GM23338 (cell line): ENCODE measurements around the gene NELFE. TPM values are rescaled to one million over a fixed set of nuclear protein-coding genes. Genes with fewer than 3 reads are reported as not detected.
A peak's percentile ranks its signal among the peaks of the same experiment; 100 is the strongest.

Experiments used
- ATAC-seq: fragments of 200-7000 bp; cut with Tn5 transposase; 3 replicates; pipeline ENCODE4 v1.9.1; 2020
- DNase-seq: peaks from one replicate; pipeline ENCODE4 v3.0.0-alpha.2; 2015; ENCODE audit warnings: low spot score
- H2AFZ ChIP-seq: fragments of 200-600 bp; sonication (generic); 2 replicates; pipeline ENCODE4 v1.8.0; 2016; ENCODE audit warnings: antibody characterized with exemption, mild to moderate bottlenecking, moderate library complexity
- H3F3A ChIP-seq: fragments of 200-600 bp; sonication (generic); replicated peaks from 2 replicates; pipeline ENCODE4 v1.8.0; 2017; ENCODE audit warnings: antibody characterized with exemption, mixed run types, low read depth
- H3K27ac ChIP-seq: fragments of 200-600 bp; sonication (generic); 2 replicates; pipeline ENCODE4 v1.6.1; 2016; ENCODE audit warnings: low read depth
- H3K27me3 ChIP-seq: fragments of 200-600 bp; sonication (generic); 2 replicates; pipeline ENCODE4 v1.8.0; 2016; ENCODE audit warnings: mild to moderate bottlenecking, mixed run types, moderate library complexity; ENCODE audit not compliant: insufficient read depth
- H3K36me3 ChIP-seq: fragments of 200-600 bp; sonication (generic); 2 replicates; pipeline ENCODE4 v1.8.0; 2016; ENCODE audit warnings: mild to moderate bottlenecking; ENCODE audit not compliant: insufficient read depth
- H3K4me1 ChIP-seq: fragments of 200-600 bp; sonication (generic); 2 replicates; pipeline ENCODE4 v1.8.0; 2016; ENCODE audit warnings: mild to moderate bottlenecking, moderate library complexity; ENCODE audit not compliant: insufficient read depth
- H3K4me2 ChIP-seq: fragments of 200-600 bp; sonication (generic); 2 replicates; pipeline ENCODE4 v1.7.1; 2017; ENCODE audit warnings: mixed run types
- H3K4me3 ChIP-seq: fragments of 200-600 bp; sonication (generic); 2 replicates; pipeline ENCODE4 v1.6.1; 2016; ENCODE audit warnings: mixed run types
- H3K79me2 ChIP-seq: fragments of 200-600 bp; sonication (generic); replicated peaks from 2 replicates; pipeline ENCODE4 v1.8.0; 2017; ENCODE audit warnings: mild to moderate bottlenecking; ENCODE audit not compliant: insufficient read depth
- H3K9me2 ChIP-seq: fragments of 200-600 bp; sonication (generic); 2 replicates; pipeline ENCODE4 v1.8.0; 2017; ENCODE audit not compliant: insufficient read depth
- H4K20me1 ChIP-seq: fragments of 200-600 bp; sonication (generic); replicated peaks from 2 replicates; pipeline ENCODE4 v1.8.0; 2017; ENCODE audit warnings: mild to moderate bottlenecking; ENCODE audit not compliant: insufficient read depth
- H3K27ac Mint-ChIP-seq: 2 replicates; pipeline ENCODE4 v1.8.0; 2020; ENCODE audit warnings: inconsistent platforms, mild to moderate bottlenecking, moderate library complexity, mixed read lengths
- H3K27me3 Mint-ChIP-seq: 3 replicates; pipeline ENCODE4 v1.8.0; 2022; ENCODE audit warnings: low read depth, mild to moderate bottlenecking, moderate library complexity, mixed read lengths, inconsistent platforms; ENCODE audit not compliant: insufficient read depth, poor library complexity
- H3K36me3 Mint-ChIP-seq: 3 replicates; pipeline ENCODE4 v1.8.0; 2021; ENCODE audit warnings: low read depth, mild to moderate bottlenecking, inconsistent platforms, moderate library complexity, mixed read lengths
- H3K4me1 Mint-ChIP-seq: 3 replicates; pipeline ENCODE4 v1.8.0; 2020; ENCODE audit warnings: mild to moderate bottlenecking, inconsistent platforms, mixed read lengths
- H3K4me3 Mint-ChIP-seq: 3 replicates; pipeline ENCODE4 v1.8.0; 2021; ENCODE audit warnings: moderate library complexity, mild to moderate bottlenecking, inconsistent platforms, mixed read lengths
- H3K9me3 Mint-ChIP-seq: 3 replicates; pipeline ENCODE4 v1.8.0; 2020; ENCODE audit warnings: moderate library complexity, mild to moderate bottlenecking, inconsistent platforms, mixed read lengths
- CREB1 ChIP-seq: fragments of 250-450 bp; sonication (Bioruptor Pico); IDR thresholded peaks from 2 replicates; pipeline ENCODE4 v1.5.0; 2020; ENCODE audit warnings: low read depth, mild to moderate bottlenecking, moderate library complexity
- EZH2 ChIP-seq: fragments of 200-600 bp; sonication (generic); IDR thresholded peaks from one replicate; pipeline ENCODE4 v1.8.0; 2017; ENCODE audit warnings: antibody characterized with exemption, mild to moderate bottlenecking, low read depth; ENCODE audit not compliant: unreplicated experiment
- EZH2phosphoT487 ChIP-seq: fragments of 200-600 bp; sonication (generic); IDR thresholded peaks from one replicate; pipeline ENCODE4 v1.8.1; 2018; ENCODE audit warnings: antibody characterized with exemption; ENCODE audit not compliant: unreplicated experiment
- JUNB ChIP-seq: IDR thresholded peaks from one replicate; pipeline ENCODE4 v1.6.1; 2016; ENCODE audit warnings: antibody characterized with exemption; ENCODE audit not compliant: unreplicated experiment
- NANOG ChIP-seq: IDR thresholded peaks from 2 replicates; pipeline ENCODE4 v1.6.1; 2016; ENCODE audit warnings: antibody characterized with exemption, borderline replicate concordance
- POLR2AphosphoS5 ChIP-seq: IDR thresholded peaks from 2 replicates; pipeline ENCODE4 v1.6.1; 2016; ENCODE audit warnings: antibody characterized with exemption, low read depth
- STAT1 ChIP-seq: IDR thresholded peaks from one replicate; pipeline ENCODE4 v1.6.1; 2016; ENCODE audit warnings: antibody characterized with exemption; ENCODE audit not compliant: unreplicated experiment
- ZNF114 ChIP-seq: fragments of 250-450 bp; sonication (Bioruptor Pico); IDR thresholded peaks from 2 replicates; pipeline ENCODE4 v1.5.0; 2020; ENCODE audit warnings: mild to moderate bottlenecking, moderate library complexity
- ZNF331 ChIP-seq: fragments of 250-450 bp; sonication (Bioruptor Pico); IDR thresholded peaks from 2 replicates; pipeline ENCODE4 v1.5.0; 2020; ENCODE audit warnings: low read depth, mild to moderate bottlenecking, moderate library complexity
- polyA plus RNA-seq: library from polyadenylated mRNA; unstranded; fragments of >200 nt; fragmentation: Nextera tagmentation; extraction: Ambion mirVana; gene quantifications from 2 replicates; pipeline ENCODE4 v1.2.1, GENCODE V29; 2016
- total RNA-seq: library from RNA; depleted of rRNA; stranded (reverse); fragments of >200 nt; shearing (Covaris generic); gene quantifications from 2 replicates; pipeline ENCODE4 v1.2.3, GENCODE V29; 2014
- TF ChIP-seq, protein P1 (sequence below): IDR thresholded peaks from 2 replicates; pipeline ENCODE4 v1.6.1; 2016; ENCODE audit warnings: antibody characterized with exemption
- TF ChIP-seq, protein P2 (sequence below): IDR thresholded peaks from one replicate; pipeline ENCODE4 v1.6.1; 2018; ENCODE audit warnings: antibody characterized with exemption; ENCODE audit not compliant: unreplicated experiment
- TF ChIP-seq, protein P3 (sequence below), 2 experiments: fragments of 200-600 bp in 1 of 2; sonication (generic) in 1 of 2; conservative IDR thresholded peaks; 2 replicates each; pipeline versions ENCODE4 v1.5.1 to v1.6.1; 2016 to 2017; ENCODE audit warnings: antibody characterized with exemption in 2 of 2, low read depth in 2 of 2, mild to moderate bottlenecking in 2 of 2, moderate library complexity in 1 of 2

NELFE gene
- total and polyA plus RNA-seq, 2 experiments from 2014 or later: 64.0 to 93.4 TPM

DNA sequence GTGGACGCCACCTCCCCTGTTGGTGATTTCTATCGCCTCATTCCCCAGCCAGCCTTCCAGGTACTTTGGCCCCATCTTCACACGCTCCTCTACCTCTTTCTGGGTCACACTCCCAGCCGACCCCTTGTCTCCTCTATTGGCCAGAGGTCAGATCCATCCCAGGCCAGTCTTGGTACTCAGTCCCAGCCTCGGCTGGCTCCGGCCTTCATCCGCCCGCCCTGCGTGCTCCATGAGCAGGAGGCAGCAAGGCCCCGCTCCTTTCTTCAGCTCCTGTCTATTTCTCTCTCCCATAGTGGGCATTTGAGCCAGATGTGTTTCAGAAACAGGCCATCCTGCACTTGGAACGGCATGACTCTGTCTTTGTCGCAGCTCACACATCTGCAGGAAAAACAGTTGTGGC, 2.8 kb upstream of the NELFE start (continued):
- TF ChIP-seq, protein P1, sequence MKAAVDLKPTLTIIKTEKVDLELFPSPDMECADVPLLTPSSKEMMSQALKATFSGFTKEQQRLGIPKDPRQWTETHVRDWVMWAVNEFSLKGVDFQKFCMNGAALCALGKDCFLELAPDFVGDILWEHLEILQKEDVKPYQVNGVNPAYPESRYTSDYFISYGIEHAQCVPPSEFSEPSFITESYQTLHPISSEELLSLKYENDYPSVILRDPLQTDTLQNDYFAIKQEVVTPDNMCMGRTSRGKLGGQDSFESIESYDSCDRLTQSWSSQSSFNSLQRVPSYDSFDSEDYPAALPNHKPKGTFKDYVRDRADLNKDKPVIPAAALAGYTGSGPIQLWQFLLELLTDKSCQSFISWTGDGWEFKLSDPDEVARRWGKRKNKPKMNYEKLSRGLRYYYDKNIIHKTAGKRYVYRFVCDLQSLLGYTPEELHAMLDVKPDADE: no peak
- no peak for TF ChIP-seq STAT1
- no peak for TF ChIP-seq ZNF331
- TF ChIP-seq, protein P2, sequence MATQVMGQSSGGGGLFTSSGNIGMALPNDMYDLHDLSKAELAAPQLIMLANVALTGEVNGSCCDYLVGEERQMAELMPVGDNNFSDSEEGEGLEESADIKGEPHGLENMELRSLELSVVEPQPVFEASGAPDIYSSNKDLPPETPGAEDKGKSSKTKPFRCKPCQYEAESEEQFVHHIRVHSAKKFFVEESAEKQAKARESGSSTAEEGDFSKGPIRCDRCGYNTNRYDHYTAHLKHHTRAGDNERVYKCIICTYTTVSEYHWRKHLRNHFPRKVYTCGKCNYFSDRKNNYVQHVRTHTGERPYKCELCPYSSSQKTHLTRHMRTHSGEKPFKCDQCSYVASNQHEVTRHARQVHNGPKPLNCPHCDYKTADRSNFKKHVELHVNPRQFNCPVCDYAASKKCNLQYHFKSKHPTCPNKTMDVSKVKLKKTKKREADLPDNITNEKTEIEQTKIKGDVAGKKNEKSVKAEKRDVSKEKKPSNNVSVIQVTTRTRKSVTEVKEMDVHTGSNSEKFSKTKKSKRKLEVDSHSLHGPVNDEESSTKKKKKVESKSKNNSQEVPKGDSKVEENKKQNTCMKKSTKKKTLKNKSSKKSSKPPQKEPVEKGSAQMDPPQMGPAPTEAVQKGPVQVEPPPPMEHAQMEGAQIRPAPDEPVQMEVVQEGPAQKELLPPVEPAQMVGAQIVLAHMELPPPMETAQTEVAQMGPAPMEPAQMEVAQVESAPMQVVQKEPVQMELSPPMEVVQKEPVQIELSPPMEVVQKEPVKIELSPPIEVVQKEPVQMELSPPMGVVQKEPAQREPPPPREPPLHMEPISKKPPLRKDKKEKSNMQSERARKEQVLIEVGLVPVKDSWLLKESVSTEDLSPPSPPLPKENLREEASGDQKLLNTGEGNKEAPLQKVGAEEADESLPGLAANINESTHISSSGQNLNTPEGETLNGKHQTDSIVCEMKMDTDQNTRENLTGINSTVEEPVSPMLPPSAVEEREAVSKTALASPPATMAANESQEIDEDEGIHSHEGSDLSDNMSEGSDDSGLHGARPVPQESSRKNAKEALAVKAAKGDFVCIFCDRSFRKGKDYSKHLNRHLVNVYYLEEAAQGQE: no peak
- no peak for TF ChIP-seq NANOG
- TF ChIP-seq EZH2phosphoT487: no peak
- no peak for TF ChIP-seq ZNF114 (CRISPR knock-in tag)
- no peak for TF ChIP-seq CREB1 (CRISPR knock-in tag)
- TF ChIP-seq POLR2AphosphoS5: no peak
- TF ChIP-seq, protein P3, sequence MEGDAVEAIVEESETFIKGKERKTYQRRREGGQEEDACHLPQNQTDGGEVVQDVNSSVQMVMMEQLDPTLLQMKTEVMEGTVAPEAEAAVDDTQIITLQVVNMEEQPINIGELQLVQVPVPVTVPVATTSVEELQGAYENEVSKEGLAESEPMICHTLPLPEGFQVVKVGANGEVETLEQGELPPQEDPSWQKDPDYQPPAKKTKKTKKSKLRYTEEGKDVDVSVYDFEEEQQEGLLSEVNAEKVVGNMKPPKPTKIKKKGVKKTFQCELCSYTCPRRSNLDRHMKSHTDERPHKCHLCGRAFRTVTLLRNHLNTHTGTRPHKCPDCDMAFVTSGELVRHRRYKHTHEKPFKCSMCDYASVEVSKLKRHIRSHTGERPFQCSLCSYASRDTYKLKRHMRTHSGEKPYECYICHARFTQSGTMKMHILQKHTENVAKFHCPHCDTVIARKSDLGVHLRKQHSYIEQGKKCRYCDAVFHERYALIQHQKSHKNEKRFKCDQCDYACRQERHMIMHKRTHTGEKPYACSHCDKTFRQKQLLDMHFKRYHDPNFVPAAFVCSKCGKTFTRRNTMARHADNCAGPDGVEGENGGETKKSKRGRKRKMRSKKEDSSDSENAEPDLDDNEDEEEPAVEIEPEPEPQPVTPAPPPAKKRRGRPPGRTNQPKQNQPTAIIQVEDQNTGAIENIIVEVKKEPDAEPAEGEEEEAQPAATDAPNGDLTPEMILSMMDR (conservative IDR thresholded peaks at IDR 0.05; ENCODE audit: low read depth in 2 of 2): no peak

DNA sequence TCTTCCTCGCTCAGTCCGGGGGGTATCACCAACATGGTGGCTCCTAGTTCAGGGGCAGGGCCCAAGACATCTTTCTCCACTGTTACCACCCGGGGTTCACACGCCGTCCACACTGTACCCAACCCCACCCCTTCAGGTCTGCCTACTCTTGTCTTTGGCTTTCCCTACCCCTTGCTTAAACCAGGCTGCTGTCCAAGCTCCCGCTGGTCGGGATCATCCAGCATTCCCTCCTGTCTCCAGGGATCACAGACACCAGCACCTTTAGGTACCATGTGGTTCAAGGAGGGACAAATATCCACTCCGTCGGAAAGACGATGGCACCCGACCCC, 395 bp downstream of the NELFE start:
- H3K27ac Mint-ChIP-seq: peak overlapping the region; percentile 94
- TF ChIP-seq STAT1: no peak
- TF ChIP-seq ZNF331: no peak
- TF ChIP-seq NANOG: no peak
- TF ChIP-seq, protein P3 (conservative IDR thresholded peaks at IDR 0.05; ENCODE audit: low read depth in 2 of 2): no peak
- TF ChIP-seq POLR2AphosphoS5: no peak
- TF ChIP-seq JUNB: no peak
- TF ChIP-seq CREB1 (CRISPR knock-in tag): no peak
- TF ChIP-seq EZH2: no peak
- TF ChIP-seq, protein P1: no peak
- TF ChIP-seq, protein P2: no peak
- no peak for TF ChIP-seq EZH2phosphoT487
- H3K79me2 ChIP-seq: peaks cover 28% of the 10 kb centered on the region
- ATAC-seq (peak; percentile 10), DNase-seq (no peak)
- H3K27ac ChIP-seq: no peak overlapping the region
- no peaks in the 10 kb centered on the region for H3F3A ChIP-seq
- H3K36me3 ChIP-seq: peaks cover 18% of the 10 kb centered on the region
- H3K9me2 ChIP-seq: no peaks in the 10 kb centered on the region
- H3K4me1 ChIP-seq: peaks cover 15% of the 10 kb centered on the region; the same call in 1 of the 2 replicates
- peak overlapping the region; percentile 98 for H3K4me3 Mint-ChIP-seq
- no peaks in the 10 kb centered on the region for H4K20me1 ChIP-seq
- H3K36me3 Mint-ChIP-seq: peaks cover 74% of the 10 kb centered on the region
- peaks cover 12% of the 10 kb centered on the region for H3K4me1 Mint-ChIP-seq
- peak overlapping the region; percentile 92 for H2AFZ ChIP-seq
- no peaks in the 10 kb centered on the region for H3K27me3 ChIP-seq
- peaks cover 2% of the 10 kb centered on the region; the same call in 1 of the 3 replicates for H3K9me3 Mint-ChIP-seq
- H3K4me3 ChIP-seq: peak overlapping the region; percentile 95
- peak overlapping the region; percentile 93 for H3K4me2 ChIP-seq
- peaks cover 4% of the 10 kb centered on the region for H3K27me3 Mint-ChIP-seq
